HCT116 (cell line): ENCODE data around the gene EFEMP2. TPM values are rescaled to one million over a fixed set of nuclear protein-coding genes. Genes with fewer than 3 reads are reported as not detected.

Source experiments
- ATAC-seq: fragments of 200-7000 bp; cut with Tn5 transposase; 2 replicates; pipeline ENCODE4 v1.9.1; 2020; ENCODE audit warnings: mild to moderate bottlenecking, moderate library complexity
- BruUV-seq: library from RNA; stranded (reverse); fragments of 400-500 nt; replicated peaks from 2 replicates; lab custom pipeline; 2021; lab: Mats Ljungman, UMichigan
- CTCF ChIA-PET: fragments of 300-600 bp; sonication (Branson Sonifier 250); formaldehyde crosslinking; loops from one replicate; lab custom pipeline; 2021; ENCODE audit warnings: antibody characterized with exemption; lab: Charles Lee
- POLR2A ChIA-PET: fragments of 300-600, 350-600 bp; sonication (Branson Sonifier 250); formaldehyde crosslinking; loops from one replicate; lab custom pipeline; 2021; ENCODE audit warnings: antibody characterized with exemption; lab: Charles Lee
- RAD21 ChIA-PET, 2 experiments: fragments of 300-600 bp; sonication (Branson Sonifier 250); formaldehyde crosslinking; loops; one replicate each; lab custom pipeline; 2023; ENCODE audit warnings: low total read pairs in 2 of 2; ENCODE audit not compliant: uncharacterized antibody in 2 of 2, unreplicated experiment in 2 of 2, low non-redundant PET in 1 of 2; lab: Charles Lee
- DNase-seq: peaks from one replicate; pipeline ENCODE4 v3.0.0-alpha.2; 2010; ENCODE audit warnings: low read depth, low spot score
- H2AFZ ChIP-seq: fragments of 200-600 bp; shearing (Covaris generic), sonication (generic); 2 replicates; pipeline ENCODE4 v1.6.1; 2017; ENCODE audit warnings: low read depth, mixed run types, mixed read lengths, antibody characterized with exemption, low read length; ENCODE audit not compliant: poor library complexity, severe bottlenecking
- H3K27ac ChIP-seq: 2 replicates; pipeline ENCODE4 v1.5.1; 2012; ENCODE audit warnings: low read depth, low read length
- H3K27me3 ChIP-seq: fragments of 200-600 bp; sonication (generic); 2 replicates; pipeline ENCODE4 v1.6.1; 2016; ENCODE audit warnings: mixed run types, low read length, mixed read lengths; ENCODE audit not compliant: insufficient read depth
- H3K36me3 ChIP-seq, 2 experiments: fragments of 200-500 bp in 1 of 2; fragments of 200-600 bp in 1 of 2; sonication (Bioruptor generic) in 1 of 2; sonication (generic) in 1 of 2; 2 replicates each; pipeline versions ENCODE4 v1.5.1 to v1.6.1; 2014 to 2016; ENCODE audit warnings: low read length in 2 of 2, inconsistent platforms in 1 of 2, mixed read lengths in 1 of 2, mixed run types in 1 of 2; ENCODE audit not compliant: insufficient read depth in 2 of 2, control insufficient read depth in 1 of 2
- H3K4me1 ChIP-seq, 2 experiments: fragments of 200-600 bp in 1 of 2; sonication (generic) in 1 of 2; 2 replicates each; pipeline versions ENCODE4 v1.5.1 to v1.6.1; 2012 to 2017; ENCODE audit warnings: low read length in 2 of 2, inconsistent platforms in 1 of 2, mild to moderate bottlenecking in 1 of 2, mixed read lengths in 1 of 2, mixed run types in 1 of 2, moderate library complexity in 1 of 2; ENCODE audit not compliant: insufficient read depth in 2 of 2, control insufficient read depth in 1 of 2
- H3K4me2 ChIP-seq: fragments of 200-600 bp; sonication (generic); 2 replicates; pipeline ENCODE4 v1.6.1; 2017; ENCODE audit warnings: mixed run types, low read length, mixed read lengths
- H3K4me3 ChIP-seq, 2 experiments: fragments of 200-600 bp in 1 of 2; sonication (generic) in 1 of 2; replicated peaks in 1 of 2; 2 replicates each; pipeline ENCODE4 v1.5.1; 2011 to 2016; ENCODE audit warnings: low read length in 2 of 2, control low read depth in 1 of 2, low read depth in 1 of 2, mild to moderate bottlenecking in 1 of 2, mixed read lengths in 1 of 2, mixed run types in 1 of 2
- H3K79me2 ChIP-seq: fragments of 200-600 bp; sonication (generic); 2 replicates; pipeline ENCODE4 v1.6.1; 2017; ENCODE audit warnings: mild to moderate bottlenecking, mixed run types, low read length, moderate library complexity, mixed read lengths; ENCODE audit not compliant: insufficient read depth
- H3K9ac ChIP-seq: fragments of 200-600 bp; sonication (generic); 2 replicates; pipeline ENCODE4 v1.6.1; 2016; ENCODE audit warnings: low read length, mixed read lengths
- H3K9me2 ChIP-seq: fragments of 200-600 bp; sonication (generic), shearing (Covaris generic); 2 replicates; pipeline ENCODE4 v1.6.1; 2017; ENCODE audit warnings: mixed run types, mild to moderate bottlenecking, moderate library complexity; ENCODE audit not compliant: insufficient read depth
- H3K9me3 ChIP-seq, 2 experiments: fragments of 200-500 bp in 1 of 2; fragments of 200-600 bp in 1 of 2; sonication (Bioruptor generic) in 1 of 2; sonication (generic) in 1 of 2; 2 replicates each; pipeline ENCODE4 v1.6.1; 2014 to 2017; ENCODE audit warnings: low read length in 2 of 2, mixed read lengths in 2 of 2, inconsistent platforms in 1 of 2, low read depth in 1 of 2, mild to moderate bottlenecking in 1 of 2, mixed run types in 1 of 2, moderate library complexity in 1 of 2; ENCODE audit not compliant: control insufficient read depth in 1 of 2, insufficient read depth in 1 of 2
- H4K20me1 ChIP-seq: fragments of 200-600 bp; sonication (generic), shearing (Covaris generic); 2 replicates; pipeline ENCODE4 v1.6.1; 2017; ENCODE audit warnings: mixed run types, mild to moderate bottlenecking, moderate library complexity; ENCODE audit not compliant: insufficient read depth
- CEBPB ChIP-seq: IDR thresholded peaks from 2 replicates; pipeline ENCODE4 v1.6.1; 2012; ENCODE audit warnings: low read depth
- EGR1 ChIP-seq: IDR thresholded peaks from 2 replicates; pipeline ENCODE4 v1.6.1; 2012; ENCODE audit warnings: low read depth
- JUND ChIP-seq: IDR thresholded peaks from 2 replicates; pipeline ENCODE4 v1.6.1; 2012
- RAD21 ChIP-seq: IDR thresholded peaks from 2 replicates; pipeline ENCODE4 v1.6.1; 2012; ENCODE audit warnings: low read depth, mild to moderate bottlenecking
- REST ChIP-seq: IDR thresholded peaks from 2 replicates; pipeline ENCODE4 v1.6.1; 2012; ENCODE audit warnings: low read depth
- SIN3A ChIP-seq: IDR thresholded peaks from 2 replicates; pipeline ENCODE4 v1.6.1; 2012; ENCODE audit warnings: low read depth
- SRF ChIP-seq: IDR thresholded peaks from 2 replicates; pipeline ENCODE4 v1.6.1; 2012; ENCODE audit warnings: low read depth
- TCF7L2 ChIP-seq: IDR thresholded peaks from 2 replicates; pipeline ENCODE4 v1.7.0; 2011; ENCODE audit warnings: borderline replicate concordance, inconsistent platforms; ENCODE audit not compliant: insufficient read depth, insufficient read length; ENCODE audit errors: extremely low read depth
- ZFX ChIP-seq: fragments of 450-650 bp; IDR thresholded peaks from 2 replicates; pipeline ENCODE4 v1.6.1; 2017
- ZNF274 ChIP-seq: fragments of 200-500 bp; sonication (Bioruptor generic); IDR thresholded peaks from 2 replicates; pipeline ENCODE4 v1.6.1; 2014; ENCODE audit warnings: mild to moderate bottlenecking, low read depth, low read length, inconsistent platforms
- intact Hi-C: fragments of 100-400 bp; cut with micrococcal nuclease; formaldehyde crosslinking; loops from 2 replicates; pipeline ENCODE4 v1.10.0; 2022
- total RNA-seq: library from RNA; stranded (reverse); gene quantifications from one replicate; pipeline ENCODE4 v1.2.1, GENCODE V29; 2021; ENCODE audit not compliant: unreplicated experiment
- TF ChIP-seq, protein P1 (sequence below): IDR thresholded peaks from 2 replicates; pipeline ENCODE4 v1.6.1; 2012

The EFEMP2 gene
- total RNA-seq, 1 experiment from 2014 or later: 8.4 TPM

DNA sequence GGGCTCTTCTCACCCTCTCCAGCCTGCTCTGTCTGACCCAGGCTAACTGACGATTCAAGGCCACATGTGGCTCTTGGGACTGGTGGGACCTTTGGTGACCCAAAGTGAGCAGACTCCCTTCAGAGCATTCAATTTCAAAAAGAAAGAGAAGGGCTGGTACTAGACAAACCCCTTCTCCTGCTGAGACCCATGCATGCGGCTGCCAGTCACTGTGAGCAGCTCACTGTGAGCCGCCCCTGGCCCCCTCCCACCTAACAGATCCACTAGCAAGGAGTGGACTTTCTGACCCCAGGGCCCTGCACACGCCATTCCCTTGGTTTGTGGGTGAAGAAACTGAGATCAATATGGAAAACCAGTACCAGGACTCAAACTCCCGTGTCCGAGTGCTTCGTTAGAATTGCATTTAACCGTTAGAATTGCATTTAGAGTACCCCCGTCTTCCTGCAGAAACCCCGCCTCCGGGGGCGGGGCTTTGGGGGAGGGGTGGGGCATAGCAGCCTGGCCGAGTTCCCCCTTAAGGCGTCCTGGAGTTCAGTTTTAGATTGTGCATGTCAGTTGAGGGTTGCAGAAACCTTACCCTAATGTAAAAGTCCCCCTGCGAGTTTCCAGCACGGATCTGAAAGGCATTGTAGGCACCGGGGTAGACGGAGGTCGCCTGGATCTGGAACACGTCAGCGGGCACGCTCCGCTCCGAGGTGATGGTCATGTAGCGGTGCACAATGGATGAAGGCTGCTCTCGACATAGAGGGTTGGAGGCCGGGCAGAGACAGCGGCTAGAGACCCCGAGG, 5.1 kb downstream of the EFEMP2 start:
- H3K79me2 ChIP-seq: peaks cover 4% of the 10 kb centered on the region; the same call in 1 of the 2 replicates
- no peaks in the 10 kb centered on the region for H3K27me3 ChIP-seq
- DNase-seq: no peak
- CTCF ChIA-PET: no interaction called here
- no peak overlapping the region for H3K9ac ChIP-seq
- RAD21 ChIA-PET: no interaction called here
- no peak overlapping the region for H3K27ac ChIP-seq
- TF ChIP-seq JUND (no peak), TCF7L2 (no peak), EGR1 (no peak), ZFX (no peak), RAD21 (no peak), ZNF274 (no peak), REST (no peak), SIN3A (no peak), CEBPB (no peak), SRF (no peak)
- TF ChIP-seq, protein P1, sequence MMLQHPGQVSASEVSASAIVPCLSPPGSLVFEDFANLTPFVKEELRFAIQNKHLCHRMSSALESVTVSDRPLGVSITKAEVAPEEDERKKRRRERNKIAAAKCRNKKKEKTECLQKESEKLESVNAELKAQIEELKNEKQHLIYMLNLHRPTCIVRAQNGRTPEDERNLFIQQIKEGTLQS: no peak
- no peak for ATAC-seq
- POLR2A ChIA-PET: interaction anchor here (4.8 kb wide), 1 partner anchor 8 kb away, joined by 36 read pairs; the partner anchor contains the start of genes CFL1 and MUS81
- no peak overlapping the region for H2AFZ ChIP-seq
- H4K20me1 ChIP-seq: no peaks in the 10 kb centered on the region
- no TSS peak for BruUV-seq
- no peak overlapping the region for H3K4me3 ChIP-seq
- intact Hi-C loops: no loop called here
- H3K9me3 ChIP-seq: no peaks in the 10 kb centered on the region
- H3K36me3 ChIP-seq: peaks cover 7 to 13% of the 10 kb centered on the region in 2 experiments; a peak in 3 of 4 replicates
- H3K4me1 ChIP-seq: no peaks in the 10 kb centered on the region
- no peak overlapping the region for H3K4me2 ChIP-seq
- no peaks in the 10 kb centered on the region for H3K9me2 ChIP-seq
